ENCODE measurements around the gene DPPA3.
A peak's percentile ranks its signal among the peaks of the same experiment; 100 is the strongest.
"Not testable (repeated sequence)": the region's sequence is repeated elsewhere in the genome, so short reads cannot be mapped to it uniquely, and the experiment has no call there.

Gene DPPA3

DNA sequence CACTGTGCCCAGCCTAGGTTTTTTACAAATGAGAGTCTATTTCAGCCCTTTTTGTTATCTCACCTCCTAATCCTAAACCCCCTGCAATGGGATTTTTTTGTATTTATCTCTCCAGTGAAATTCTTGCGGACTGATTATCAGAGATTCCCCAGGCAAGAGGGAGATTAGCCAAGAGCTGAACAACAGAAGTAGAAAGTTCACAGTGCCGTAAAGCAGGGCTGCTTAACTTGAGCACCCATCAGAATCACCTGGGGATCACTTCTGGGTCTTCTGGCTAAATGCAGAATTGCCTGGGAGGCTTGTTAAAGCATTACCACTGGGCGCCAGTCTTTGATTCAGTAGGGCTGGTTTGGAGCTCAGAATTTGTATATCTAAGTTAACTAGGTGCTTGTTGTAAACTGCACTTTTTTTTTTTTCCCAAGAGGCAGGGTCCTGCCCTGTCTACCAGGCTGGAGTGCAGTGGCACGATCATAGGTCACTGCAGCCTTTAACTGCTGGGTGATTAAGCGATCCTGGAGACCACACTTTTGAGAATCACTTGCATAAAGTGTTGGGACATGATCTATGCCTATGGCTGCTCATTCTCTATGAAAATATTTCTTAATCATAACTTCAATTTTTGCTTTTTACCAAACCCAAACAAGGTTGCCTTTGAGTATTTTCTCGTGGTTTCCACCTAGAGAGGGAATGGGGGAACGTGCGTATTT, 1.1 kb upstream of the DPPA3 start:
- TF ChIP-seq, protein P1, sequence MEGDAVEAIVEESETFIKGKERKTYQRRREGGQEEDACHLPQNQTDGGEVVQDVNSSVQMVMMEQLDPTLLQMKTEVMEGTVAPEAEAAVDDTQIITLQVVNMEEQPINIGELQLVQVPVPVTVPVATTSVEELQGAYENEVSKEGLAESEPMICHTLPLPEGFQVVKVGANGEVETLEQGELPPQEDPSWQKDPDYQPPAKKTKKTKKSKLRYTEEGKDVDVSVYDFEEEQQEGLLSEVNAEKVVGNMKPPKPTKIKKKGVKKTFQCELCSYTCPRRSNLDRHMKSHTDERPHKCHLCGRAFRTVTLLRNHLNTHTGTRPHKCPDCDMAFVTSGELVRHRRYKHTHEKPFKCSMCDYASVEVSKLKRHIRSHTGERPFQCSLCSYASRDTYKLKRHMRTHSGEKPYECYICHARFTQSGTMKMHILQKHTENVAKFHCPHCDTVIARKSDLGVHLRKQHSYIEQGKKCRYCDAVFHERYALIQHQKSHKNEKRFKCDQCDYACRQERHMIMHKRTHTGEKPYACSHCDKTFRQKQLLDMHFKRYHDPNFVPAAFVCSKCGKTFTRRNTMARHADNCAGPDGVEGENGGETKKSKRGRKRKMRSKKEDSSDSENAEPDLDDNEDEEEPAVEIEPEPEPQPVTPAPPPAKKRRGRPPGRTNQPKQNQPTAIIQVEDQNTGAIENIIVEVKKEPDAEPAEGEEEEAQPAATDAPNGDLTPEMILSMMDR (IDR thresholded peaks at IDR 0.05): no peak
- no peak for TF ChIP-seq ZFX (IDR thresholded peaks at IDR 0.05; ENCODE audit: borderline replicate concordance)
- no peak overlapping the region for H3K27ac ChIP-seq

DNA sequence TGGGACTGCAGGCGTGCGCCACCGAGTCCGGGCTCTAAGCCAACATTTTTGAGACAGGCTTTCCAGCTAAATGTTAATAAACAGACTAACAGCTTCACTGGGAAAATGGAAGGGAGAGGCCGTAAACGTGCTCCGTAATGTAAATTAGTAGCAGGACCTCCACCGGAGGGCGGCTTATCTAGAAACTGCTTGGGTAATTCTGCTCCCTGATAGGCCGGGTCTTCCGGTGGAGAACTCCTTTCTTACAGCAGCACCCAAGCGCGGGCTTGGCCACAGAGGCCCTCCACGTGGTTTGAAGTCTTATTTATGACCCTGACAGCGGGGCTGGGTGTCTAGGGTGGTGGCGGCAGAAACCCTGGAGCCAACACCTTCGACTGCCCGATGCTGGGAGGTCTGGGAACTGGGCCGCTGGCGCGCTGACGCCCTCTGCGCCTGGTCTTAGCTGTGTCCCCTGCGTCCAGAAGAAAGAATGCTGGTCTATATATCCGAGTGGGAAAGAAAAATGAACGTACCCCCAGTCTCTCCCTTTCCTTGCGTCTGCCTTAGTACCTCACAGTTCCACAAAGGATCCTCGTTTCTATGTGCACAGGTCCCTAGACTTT, 1.7 kb downstream of the DPPA3 start:
- no peak for TF ChIP-seq ZFX (IDR thresholded peaks at IDR 0.05; ENCODE audit: borderline replicate concordance)
- TF ChIP-seq, protein P1 (IDR thresholded peaks at IDR 0.05): no peak
- no peak overlapping the region for H3K27ac ChIP-seq

DNA sequence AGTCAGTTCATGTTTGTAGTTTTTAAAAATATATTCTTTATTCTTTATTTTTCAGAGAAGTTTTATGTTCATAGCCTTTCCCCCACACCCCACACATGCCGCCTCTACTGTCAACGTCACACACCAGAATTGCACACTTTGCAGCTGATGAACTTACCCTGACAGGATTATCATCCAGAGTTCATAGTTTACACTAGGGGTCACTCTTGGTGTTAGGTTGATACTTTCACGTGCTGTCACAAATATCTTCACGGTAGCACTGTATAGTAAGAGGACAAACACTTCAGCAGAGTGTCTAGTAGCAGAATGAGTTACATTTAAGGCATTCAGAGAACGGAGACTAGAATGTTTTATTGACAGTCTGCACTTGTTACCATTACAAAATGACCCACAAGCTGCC, 5.1 kb downstream of the DPPA3 start:
- TF ChIP-seq ZFX (IDR thresholded peaks at IDR 0.05; ENCODE audit: borderline replicate concordance): no peak
- TF ChIP-seq, protein P1 (IDR thresholded peaks at IDR 0.05): peak; percentile 58
- H3K27ac ChIP-seq: no peak overlapping the region

DNA sequence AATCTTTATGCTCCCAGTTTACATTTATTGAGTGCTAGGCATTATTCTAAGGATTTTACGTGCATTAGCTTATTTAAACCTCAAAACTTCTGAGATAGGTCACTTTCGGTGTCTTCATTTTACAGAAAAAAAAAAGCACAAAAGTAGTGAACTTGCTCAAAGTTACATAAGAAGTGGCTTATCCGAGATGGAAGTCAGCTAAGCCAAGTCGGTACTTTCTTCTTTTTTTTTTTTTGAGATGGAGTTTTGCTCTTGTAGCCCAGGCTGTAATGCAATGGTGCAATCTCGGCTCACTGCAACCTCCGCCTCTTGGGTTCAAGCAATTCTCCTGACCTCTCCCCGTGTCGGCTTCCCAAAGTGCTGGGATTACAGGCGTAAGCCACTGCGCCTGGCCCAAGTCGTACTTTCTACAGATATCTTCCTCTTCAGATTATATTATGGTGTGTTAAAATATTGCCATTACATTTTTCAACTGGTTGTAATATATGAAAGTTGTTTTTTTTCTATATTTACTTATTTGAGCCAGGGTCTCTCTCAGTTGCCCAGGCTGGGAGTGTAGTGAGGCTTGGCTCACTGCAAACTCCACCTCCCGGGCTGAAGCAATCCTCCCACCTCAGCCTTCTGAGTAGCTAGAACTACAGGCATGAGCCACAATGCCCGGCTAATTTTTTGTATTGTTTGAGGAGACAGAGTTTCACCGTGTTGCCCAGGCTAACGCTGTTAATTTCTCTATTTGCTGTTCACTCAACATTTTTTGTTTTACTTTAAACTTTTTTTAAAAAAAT, 8.9 kb downstream of the DPPA3 start:
- H3K27ac ChIP-seq: no peak overlapping the region
- TF ChIP-seq ZFX (IDR thresholded peaks at IDR 0.05; ENCODE audit: borderline replicate concordance): no peak
- TF ChIP-seq, protein P1 (IDR thresholded peaks at IDR 0.05): no peak

DNA sequence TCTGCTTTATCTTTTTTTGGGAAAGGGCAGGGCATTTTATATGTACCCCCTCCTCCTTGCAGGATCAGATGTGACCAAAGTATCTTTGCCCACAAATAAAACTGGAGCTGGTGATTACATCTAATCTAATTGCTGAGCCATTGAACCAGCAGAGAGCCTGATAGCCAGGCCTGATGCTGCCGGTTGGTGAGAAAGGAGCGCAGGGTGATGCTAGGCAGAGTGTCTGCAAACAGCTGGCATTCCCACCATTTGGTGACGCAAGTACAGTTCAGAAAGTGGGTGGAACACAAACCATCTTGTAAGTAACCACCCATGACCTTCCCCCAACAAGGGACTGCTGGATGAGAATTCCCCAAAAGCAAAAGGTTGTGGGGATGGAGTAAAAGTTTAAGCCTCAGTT, 12.7 kb downstream of the DPPA3 start:
- H3K27ac ChIP-seq: no peak overlapping the region
- TF ChIP-seq, protein P1 (IDR thresholded peaks at IDR 0.05): no peak
- TF ChIP-seq ZFX (IDR thresholded peaks at IDR 0.05; ENCODE audit: borderline replicate concordance): no peak

DNA sequence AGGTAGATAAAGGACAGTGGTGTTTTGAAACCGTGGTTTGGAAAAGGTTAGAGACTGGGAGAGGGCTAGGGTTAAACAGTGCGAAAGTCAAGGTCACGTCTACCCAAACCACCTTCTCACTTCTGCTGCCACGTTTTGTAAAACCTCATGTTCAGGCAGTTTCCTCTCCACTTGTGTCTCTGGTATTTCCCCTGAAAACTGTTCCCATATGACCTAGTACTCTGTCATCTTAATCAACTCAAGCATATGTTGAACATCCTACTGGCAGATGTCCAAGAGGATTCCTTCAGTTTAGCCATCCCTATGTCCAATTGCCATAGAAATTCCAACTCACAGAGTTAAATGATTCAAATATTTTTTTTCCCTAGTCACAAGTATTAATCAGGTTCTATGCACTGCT, 18.5 kb downstream of the DPPA3 start:
- H3K27ac ChIP-seq: no peak overlapping the region
- TF ChIP-seq, protein P1 (IDR thresholded peaks at IDR 0.05): no peak
- no peak for TF ChIP-seq ZFX (IDR thresholded peaks at IDR 0.05; ENCODE audit: borderline replicate concordance)

DNA sequence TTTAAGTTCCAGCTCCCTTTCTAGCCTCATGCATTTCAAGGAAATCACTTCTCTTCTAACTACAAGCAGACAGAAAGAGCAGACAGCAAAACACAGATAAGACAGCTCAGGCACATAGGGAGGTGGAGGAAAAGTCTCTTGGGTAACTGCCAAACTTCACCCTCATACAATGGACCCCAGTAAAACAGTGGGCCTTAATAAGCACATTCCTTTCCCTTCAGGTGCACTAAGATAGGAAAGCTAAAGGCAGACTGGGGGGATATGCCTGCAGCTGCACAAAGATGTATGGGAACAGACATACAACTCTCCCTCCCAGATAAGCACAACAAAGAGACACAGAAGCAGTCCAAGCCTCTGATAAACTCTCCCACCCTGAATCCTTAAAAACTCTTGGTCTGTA, 19.8 kb downstream of the DPPA3 start:
- H3K27ac ChIP-seq: not testable (repeated sequence)
